Measurements from ENCODE around the gene FRMD4A.

- TF ChIP-seq CTCF (conservative IDR thresholded peaks at IDR 0.05 in 1 of 2, IDR thresholded peaks at IDR 0.05 in 1 of 2; ENCODE audit: extremely low read depth in 1 of 2, insufficient read depth in 1 of 2, low read depth in 1 of 2, low read length in 2 of 2) = no peak
- TF ChIP-seq EZH2 (IDR thresholded peaks at IDR 0.05; ENCODE audit: borderline replicate concordance, low read length) = no peak
These were observed 306.9 kb downstream of the FRMD4A start for GRCh38 chr10:14023673-14024328.
